NCI-H82 (cell line): ENCODE data around the gene PRKN.
"Not testable (repeated sequence)": the region's sequence is repeated elsewhere in the genome, so short reads cannot be mapped to it uniquely, and the experiment has no call there.

ENCODE experiments used
- DNase-seq: peaks from one replicate; lab custom pipeline; 2025; lab: John Stamatoyannopoulos, UW

PRKN gene

DNA sequence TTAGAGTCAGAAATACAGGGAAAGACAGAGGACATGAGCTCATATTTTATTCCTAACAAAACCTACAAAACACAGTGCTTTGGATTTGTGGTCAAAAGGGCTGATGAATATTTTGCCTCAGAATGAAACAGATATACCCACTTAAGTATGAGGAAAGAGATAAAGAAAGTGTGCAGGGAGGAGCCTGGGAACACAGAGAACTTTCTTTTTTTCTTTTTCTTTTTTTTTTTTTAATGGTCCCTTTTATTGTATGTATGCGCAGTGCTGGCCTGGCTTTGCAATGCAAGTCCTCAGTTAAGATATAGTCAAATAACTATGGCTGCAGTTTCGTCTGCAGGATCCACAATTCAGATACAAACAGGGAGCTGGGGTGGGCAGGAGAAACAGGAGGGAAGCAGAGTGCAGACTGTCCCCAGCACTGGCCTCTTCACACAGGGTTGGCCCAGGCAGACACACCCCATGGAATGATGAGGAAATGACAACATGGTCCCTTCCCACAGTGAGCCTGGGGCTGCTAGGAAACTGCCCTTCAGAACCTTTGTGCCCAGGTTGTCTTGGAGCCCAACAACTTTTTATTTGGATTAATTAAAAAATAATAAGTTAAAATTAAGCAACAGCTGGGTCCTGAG lies 823.9 kb downstream of the PRKN start:
- DNase-seq, result no peak

DNA sequence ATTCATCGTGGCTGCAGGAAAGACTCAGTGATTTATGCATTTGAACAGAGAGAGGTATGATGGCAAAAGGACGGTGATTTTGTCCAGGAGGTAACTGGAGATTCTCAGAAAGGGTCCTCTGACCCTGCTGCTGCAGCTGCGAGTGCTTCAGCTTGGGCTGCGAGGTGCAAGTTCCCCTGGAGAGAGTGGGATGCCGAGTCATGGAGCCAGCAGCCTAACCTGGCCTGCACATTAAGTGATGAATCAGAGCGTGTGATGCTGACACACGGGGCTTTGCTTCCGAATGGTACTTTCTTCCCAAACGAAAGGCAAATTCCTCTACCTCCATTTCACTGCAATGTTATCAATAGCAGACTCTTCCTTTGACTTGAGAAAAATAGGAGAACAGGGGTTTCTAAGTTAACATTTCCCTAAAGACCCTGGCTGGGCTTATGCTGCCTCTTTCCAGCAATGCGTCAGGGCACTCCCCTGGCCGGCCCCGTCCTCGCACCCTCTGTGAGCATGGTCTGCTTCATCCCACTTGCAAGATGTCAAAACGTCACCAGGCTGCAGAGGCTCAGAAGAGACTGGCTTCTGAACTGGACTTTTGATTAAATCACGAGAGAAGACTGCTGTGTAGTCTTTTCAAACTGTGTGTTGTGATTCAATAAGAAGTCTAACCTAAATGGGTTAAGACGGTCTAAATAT lies 825.7 kb downstream of the PRKN start:
- no peak for DNase-seq

DNA sequence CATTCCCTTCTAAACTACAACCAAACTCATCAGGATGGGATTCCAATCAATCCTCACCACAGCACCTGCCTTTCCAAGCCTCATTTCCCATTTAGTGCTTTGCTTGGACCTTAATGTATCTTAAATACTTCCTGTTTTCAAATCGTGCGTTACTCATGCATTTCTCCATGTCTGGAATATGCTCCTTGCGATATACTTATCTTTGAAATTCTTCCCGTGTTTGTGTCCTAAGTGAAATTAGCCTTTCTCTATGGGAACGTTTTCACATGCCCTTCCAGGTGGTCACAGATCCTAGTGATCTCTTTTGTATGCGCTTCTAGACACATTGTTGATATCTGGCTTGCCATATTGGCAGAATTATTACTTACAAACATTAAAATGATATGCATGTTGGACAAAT lies 833.1 kb downstream of the PRKN start:
- no peak for DNase-seq

DNA sequence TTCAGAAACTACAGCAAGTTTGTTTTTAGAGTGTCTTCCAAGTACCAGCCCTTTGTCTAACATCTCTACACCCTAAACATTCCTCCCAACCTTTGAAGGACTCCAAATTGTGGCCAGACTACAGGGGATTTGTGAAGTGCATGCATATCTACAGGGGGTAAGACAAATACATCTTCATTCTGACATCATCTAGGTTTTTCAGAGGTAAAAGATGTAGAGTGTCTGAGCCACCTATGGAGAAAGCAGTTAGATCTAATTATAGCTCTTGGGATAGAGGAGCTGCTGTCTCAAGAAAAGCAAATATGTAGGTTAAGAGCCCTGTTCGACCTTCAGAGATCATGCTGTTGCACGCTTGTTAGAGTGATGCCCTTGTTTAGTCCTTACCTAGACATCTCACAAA lies 836.0 kb downstream of the PRKN start:
- DNase-seq, result no peak

DNA sequence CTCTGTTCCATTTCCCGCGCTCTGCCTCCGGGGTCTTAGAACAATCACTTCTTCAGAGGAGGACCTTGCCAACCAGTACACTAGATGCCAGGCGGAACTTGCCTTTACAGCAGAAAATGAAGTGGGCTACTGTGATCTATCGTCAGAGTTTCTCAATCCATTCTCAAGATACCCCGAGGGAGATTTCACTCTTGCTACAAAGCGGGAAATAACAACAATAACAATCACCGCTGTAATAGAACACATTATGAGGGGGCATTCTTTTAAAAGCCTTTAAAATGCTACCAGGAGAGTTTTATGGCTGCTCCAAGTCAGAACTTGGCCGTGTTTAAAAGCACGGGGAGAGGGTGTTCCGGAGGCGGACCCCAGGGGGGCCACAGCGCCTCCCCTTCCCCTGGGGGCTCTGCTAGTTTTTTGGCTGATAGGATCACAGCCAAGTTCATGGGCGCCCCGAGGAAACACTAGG lies 836.7 kb downstream of the PRKN start:
- DNase-seq, result no peak

DNA sequence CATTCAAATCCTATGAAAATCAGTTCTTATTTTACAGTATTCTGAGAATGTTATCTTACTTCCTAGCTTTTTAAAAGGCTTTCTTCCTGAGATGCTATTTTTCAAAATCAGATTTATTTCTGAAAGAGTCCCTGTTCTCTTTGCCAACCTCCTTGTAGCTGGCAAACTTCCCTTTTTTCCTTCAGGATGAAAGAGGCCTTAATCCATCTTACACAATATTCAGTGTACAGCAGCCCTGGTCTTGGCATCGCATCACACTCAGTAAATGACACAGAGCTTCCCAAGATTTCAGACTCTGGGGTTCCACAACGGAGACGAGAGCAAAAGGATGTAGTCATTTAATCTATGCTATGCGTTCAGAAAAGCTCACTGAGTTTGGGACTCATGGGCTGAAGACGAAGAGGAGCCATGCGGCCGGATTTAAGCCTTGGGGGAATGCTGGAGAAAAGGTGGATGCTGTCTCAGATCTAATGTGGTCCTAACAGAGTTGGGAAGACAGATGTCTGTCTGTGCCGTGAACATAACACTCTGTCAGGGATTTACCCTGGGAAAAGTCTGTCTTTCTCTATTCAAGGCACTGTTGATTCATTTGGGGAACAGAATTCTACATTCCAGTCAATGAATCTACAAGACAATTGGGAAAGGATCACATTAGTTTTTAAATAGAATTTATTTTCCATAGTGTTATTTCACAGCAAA lies 837.3 kb downstream of the PRKN start:
- DNase-seq, result no peak

DNA sequence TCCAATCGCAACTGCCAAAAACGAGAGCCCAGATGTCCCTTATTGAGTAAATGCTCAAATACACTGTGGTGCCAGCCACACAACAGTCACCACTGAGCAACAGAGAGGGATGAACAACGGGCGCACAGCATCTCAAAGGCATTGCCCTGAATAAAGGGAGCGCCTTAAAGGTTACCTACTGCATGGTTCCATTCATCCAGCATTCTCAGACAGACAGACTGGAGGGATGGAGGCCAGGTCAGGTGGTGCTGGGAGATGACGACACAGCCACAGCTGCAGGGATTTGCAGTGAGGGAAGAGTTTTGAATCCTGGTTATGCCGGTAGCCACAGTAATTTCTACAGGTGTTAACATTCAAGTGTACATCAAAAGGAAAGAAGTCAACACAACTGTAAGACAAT lies 838.2 kb downstream of the PRKN start:
- DNase-seq, result no peak

DNA sequence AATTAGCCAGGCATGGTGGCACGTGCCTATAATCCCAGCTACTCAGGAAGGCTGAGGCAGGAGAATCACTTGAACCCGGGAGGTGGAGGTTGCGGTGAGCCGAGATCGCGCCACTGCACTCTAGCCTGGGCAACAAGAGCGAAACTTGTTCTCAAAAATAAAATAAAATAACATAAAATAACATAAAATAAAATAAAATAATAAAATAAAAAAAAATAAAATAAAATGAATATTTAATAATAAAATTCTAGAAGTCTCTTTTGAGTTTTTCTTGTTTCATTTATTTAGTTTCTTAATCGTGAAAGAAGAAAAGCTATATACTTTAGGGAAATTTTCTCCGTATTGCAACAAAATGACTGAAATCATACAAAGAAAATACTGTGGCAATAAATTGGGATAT lies 841.0 kb downstream of the PRKN start:
- not testable (repeated sequence) for DNase-seq

DNA sequence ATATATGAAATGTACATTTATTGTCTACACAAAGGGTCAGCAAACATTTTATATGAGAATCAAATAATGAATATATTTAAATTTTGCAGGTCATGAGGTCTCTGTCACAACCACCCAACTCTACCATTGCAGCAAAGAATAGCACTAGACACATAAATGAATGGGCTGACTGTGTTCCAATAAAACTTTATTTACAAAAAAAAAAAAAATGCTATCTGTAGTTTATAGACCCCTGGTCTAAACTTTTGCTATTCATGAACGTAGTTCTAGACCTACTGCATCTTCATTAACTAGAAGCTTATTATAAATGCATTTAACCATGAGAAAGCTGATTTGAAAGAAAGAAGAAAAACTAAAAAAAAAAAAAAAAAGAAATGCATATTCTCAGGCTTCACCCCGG lies 842.8 kb downstream of the PRKN start:
- DNase-seq, result no peak

DNA sequence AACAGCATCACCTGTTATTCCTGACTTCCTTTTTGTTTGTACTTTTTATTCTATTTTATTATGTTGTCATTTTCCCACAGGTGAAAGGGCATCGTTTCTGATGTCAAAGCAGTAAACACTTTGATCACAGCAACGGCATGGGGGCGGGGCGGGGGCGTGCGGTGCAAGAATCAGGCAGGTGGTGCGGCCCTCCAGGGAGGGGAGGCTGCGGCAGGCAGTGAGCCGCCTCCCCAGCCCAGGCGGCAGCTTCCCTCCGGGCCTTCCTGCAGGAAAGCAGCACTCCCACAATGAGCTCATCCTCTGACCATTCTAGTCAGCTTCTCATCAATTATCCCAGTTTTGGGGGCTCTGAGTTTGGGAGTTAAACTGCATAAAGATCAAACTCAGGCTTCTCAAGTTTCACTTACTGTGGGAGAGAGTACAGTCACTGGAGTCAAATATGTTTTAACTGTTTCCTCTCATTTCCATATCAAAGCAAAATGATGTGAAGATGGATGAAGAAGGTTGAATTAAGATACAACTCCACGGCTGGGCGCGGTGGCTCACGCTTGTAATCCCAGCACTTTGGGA lies 845.3 kb downstream of the PRKN start:
- DNase-seq, result no peak

DNA sequence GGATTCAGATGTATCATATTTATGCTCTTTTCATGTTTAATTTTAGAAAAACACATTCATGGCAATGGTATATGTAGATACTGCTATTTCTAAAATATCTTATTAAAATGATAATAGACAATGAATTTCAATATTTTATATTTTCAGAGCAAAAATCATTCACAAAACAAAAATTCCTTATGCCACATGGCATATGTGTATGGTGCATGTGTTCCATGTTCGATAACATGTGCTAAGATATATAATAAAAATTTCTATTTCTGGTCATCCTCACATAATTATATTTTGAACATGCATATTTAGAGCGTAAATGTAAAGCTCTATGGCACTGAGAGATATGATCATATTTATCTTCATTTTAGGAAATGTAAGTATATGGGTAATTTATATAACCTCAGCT lies 847.5 kb downstream of the PRKN start:
- no peak for DNase-seq

DNA sequence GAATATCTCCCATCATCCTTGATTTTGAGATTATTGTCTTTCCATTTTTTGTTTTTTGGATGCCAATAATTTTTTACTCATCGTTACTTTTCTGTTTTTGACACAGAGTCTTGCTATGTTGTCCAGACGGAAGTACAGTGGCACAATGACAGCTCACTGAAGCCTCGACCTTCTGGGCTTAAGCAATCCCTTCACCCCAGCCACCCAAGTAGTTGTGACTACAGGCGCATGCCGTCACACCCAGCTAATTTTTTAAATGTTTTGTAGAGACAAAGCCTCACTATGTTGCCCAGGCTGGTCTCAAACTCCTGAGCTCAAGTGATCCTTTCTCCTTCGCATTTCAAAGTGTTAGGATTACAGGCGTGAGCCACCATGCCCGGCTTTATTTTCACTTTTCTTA lies 851.3 kb downstream of the PRKN start:
- DNase-seq, result no peak

DNA sequence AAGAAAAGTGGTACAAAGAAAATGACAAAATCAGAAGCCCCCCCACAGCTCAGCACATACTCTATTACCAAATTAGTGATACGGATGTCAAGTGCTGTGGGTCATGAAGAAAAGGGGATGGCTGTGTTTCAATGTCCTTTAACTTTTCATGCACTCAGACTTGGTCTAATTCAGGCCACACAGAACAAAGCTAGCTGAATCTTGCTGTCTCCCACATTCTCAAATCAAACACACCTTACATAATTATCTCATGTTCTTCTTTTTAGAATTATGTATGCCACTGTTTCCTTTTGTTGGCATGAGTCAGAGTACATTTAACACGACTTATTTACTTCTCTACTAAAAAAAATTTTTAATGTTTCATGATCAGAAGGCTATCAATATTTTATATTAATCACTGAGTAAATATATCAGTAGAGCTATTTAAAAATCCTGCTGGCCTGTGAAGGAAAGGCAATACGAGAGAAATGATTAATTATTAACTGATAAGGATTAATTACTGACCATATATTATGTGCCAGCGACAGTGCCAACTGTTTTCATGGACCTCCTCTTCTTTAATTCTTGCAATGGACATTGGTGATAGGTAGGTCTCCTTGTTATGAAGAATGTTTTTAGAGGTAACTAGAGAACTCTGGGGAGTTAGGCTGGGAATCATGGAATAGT lies 857.2 kb downstream of the PRKN start:
- DNase-seq, result no peak

DNA sequence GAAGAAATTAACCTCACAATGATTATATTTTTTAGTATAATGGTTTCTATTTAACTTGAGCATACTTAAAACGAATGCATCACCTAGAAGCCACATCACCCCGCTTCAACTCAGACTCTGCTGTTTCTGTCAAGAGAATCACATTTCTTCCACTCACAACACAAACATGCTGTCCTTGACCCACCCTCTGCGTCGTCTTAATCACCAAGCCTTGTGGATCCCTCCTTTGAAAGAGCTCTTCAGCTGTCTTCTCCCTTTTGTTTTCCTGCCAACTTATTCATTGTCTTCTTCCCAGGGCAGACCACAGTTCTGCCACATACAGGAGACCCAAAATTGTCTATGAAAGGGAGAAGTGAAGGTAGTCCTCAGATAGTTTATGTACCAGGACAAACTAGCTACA lies 858.1 kb downstream of the PRKN start:
- DNase-seq, result no peak

DNA sequence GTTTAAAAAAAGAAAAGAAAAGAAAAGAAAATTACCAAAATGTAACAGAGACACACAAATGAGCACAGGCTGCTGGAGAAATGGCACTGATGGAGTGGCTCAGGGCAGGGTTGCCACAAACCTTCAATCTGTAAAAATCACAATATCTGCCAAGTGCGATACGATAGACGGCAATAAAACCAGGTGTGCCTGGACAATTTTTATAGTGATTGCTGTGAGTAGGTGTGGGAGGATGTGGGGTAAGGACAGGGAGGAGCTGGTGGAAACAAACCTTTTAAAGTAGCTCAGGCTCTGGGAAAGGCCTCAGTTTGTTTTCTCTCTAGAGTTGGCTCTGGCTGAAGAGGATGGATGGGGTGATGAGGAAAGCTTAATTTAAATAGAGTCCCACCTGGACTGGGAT lies 861.0 kb downstream of the PRKN start:
- no peak for DNase-seq

DNA sequence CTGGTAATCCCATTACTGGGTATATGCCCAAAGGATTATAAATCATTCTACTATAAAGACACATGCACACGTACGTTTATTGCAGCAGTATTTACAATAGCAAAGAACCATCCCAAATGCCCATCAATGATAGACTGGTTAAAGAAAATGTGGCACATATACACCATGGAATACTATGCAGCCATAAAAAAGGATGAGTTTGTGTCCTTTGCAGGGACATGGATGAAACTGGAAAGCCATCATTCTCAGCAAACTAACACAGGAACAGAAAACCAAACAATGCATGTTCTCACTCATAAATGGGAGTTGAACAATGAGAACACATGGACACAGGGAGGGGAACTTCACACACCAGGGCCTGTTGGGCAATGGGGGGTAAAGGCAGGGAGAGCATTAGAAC lies 866.5 kb downstream of the PRKN start:
- not testable (repeated sequence) for DNase-seq

DNA sequence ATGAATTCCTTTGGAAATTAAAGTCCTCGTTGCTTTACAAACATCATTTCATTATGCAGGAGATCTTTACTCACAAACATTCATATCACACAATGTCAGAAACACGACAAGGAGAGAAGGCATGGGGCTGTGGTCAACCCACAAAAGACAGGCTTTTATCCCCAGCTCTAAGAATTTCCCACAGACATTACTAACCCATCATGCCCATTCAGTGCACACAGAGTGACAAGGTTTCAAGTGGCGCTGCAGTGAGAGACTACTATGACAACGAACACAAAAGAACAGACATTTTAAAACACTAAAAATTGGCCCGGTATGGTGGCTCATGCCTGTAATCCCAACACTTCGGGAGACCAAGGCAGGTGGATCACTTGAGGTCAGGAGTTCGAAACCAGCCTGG lies 873.9 kb downstream of the PRKN start:
- no peak for DNase-seq

DNA sequence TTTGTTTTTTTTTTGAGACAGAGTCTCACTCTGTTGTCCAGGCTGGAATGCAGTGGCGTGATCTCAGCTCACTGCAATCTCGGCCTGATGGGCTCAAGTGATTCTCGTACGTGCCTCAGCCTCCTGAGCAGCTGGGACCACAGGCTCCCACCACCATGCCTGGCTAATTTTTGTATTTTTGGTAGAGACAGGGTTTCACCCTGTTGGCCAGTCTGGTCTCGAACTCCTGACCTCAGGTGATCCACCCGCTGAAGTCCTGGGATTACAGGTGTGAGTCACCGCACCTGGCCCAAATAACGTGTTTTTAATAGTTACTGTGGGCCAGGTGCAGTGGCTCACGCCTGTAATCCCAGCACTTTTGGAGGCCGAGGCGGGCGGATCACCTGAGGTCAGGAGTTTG lies 876.1 kb downstream of the PRKN start:
- DNase-seq, result not testable (repeated sequence)

DNA sequence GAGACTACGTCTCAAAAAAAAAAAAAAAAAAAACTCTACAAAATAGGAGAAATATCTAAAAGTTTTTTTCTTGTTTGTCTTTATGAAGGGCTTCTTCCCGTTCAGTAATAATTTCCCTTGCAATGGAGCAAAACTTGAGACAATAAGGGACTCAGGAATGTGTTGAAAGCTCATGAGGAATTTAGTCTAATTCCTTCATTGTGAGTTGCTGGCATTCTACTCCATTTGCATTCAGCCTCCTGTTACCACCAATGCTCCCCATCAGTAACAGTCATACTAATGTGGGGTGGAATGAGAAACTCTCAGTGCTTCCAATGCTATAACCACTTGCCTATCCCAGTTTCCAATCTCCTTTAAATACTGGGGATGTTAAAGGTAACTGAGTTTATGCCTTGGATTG lies 877.0 kb downstream of the PRKN start:
- no peak for DNase-seq

DNA sequence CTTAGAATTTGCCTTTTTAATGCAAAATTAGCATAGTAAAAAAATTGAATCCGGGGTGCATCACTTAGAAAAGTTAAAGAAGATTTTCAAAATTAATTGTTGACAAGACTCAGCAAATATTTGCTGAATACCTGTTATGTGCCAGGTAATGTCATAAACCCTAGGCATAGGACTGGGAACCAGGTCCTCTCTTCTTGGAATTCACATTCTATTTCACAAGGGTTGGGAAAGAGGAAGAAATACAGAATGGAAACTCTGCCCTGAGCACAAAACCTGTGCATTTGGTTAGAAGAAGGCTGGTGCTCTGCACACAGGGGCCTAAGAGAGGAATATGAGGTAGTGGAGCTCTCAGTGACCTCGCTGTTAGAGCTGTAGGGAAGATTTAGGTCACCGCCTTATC lies 879.9 kb downstream of the PRKN start:
- no peak for DNase-seq

DNA sequence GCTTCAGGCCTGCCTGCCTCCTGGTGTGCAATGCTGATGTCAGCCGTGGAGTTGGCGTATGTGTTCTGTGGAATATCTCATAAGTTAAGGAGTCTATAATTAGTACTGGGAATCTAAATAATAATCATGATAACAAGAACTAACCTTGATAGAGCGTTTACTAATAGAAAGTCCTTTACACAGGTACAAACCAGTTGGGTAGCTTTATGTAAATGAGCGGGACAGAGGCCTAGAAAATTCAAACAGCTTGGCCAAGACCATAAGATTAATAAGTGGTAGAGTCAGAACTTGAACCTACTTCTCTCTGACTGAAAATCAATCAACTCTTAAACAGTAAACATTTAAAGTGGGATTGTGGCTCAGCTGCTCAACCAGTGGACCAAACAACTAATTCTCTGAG lies 882.8 kb downstream of the PRKN start:
- no peak for DNase-seq

DNA sequence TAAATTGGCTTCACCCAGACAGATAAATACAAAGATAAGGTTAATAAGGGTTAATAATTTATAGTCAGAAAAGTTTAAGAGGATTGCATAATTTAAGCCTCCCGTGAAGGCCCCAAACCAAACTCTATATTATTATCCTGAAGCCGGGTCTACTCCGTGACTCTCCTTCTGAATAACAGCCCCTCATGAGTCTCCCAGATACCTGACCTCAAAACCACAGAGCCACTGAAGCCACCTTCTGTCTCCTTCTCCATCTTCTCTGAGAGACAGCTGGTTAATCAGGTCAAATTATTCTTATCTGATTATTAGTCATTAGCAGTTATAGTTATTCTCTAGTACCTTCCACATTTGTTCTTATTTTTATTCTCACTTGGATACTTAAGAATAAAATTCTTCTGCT lies 884.5 kb downstream of the PRKN start:
- DNase-seq, result no peak

DNA sequence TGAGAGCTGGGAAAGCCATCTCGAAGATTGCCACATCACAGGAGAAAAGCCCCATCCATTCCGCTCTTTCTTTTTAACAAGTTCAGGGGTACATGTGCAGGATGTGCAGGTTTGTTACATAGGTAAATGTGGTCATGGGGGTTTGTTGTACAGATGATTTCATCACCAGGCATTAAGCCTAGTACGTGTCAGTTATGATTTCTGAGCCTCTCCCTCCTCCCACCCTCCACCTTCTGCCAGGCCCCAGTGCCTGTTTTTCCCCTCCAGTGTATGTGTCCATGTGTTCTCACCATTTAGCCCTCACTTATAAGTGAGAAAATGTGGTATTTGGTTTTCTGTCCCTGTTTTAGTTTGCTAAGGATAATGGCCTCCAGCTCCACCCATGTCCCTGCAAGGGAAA lies 887.2 kb downstream of the PRKN start:
- DNase-seq, result no peak
